Activated CD8-positive, alpha-beta T cell treated with anti-CD3 and anti-CD28 coated beads, Interleukin-2, amount 10 ng/mL, durations not matched to agents 7 days and 5 days (primary cell): ENCODE data around the gene DHRSX. TPM values are rescaled to one million over a fixed set of nuclear protein-coding genes. Genes with fewer than 3 reads are reported as not detected.
"Not testable (repeated sequence)": the region's sequence is repeated elsewhere in the genome, so short reads cannot be mapped to it uniquely, and the experiment has no call there.

ENCODE experiments used
- ATAC-seq: fragments of 150-1000 bp; cut with Tn5 transposase; one replicate; pipeline ENCODE4 v1.10.0; 2021; ENCODE audit warnings: moderate library complexity
- CTCF ChIA-PET: fragments of 350-600 bp; sonication (Branson Sonifier 250); formaldehyde crosslinking; loops from one replicate; lab custom pipeline; 2021; ENCODE audit warnings: antibody characterized with exemption; lab: Charles Lee
- POLR2A ChIA-PET: fragments of 350-600 bp; sonication (Branson Sonifier 250); formaldehyde crosslinking; loops from one replicate; lab custom pipeline; 2021; ENCODE audit warnings: antibody characterized with exemption; lab: Charles Lee
- DNase-seq: peaks from one replicate; pipeline ENCODE4 v3.0.0-alpha.2; 2020
- H3K27ac Mint-ChIP-seq: one replicate; pipeline ENCODE4 v1.8.0; 2021; ENCODE audit warnings: mild to moderate bottlenecking, mixed read lengths
- H3K27me3 Mint-ChIP-seq: one replicate; pipeline ENCODE4 v1.8.0; 2021; ENCODE audit warnings: low read depth, mixed read lengths
- H3K36me3 Mint-ChIP-seq: one replicate; pipeline ENCODE4 v1.8.0; 2021; ENCODE audit warnings: low read depth, mixed read lengths
- H3K4me1 Mint-ChIP-seq: one replicate; pipeline ENCODE4 v1.8.0; 2021; ENCODE audit warnings: low read depth, mixed read lengths
- H3K4me3 Mint-ChIP-seq: one replicate; pipeline ENCODE4 v1.8.0; 2021; ENCODE audit warnings: mild to moderate bottlenecking, mixed read lengths
- H3K9me3 Mint-ChIP-seq: one replicate; pipeline ENCODE4 v1.8.0; 2022; ENCODE audit warnings: mixed read lengths; ENCODE audit not compliant: insufficient read depth
- total RNA-seq, 2 experiments: library from RNA; stranded (reverse); gene quantifications; one replicate each; pipeline ENCODE4 v1.2.3, GENCODE V29; 2021

Gene DHRSX
- total RNA-seq, 2 experiments from 2014 or later, result 16.2 to 18.9 TPM

GRCh38 chrX:2477313-2477712, 23.5 kb downstream of the DHRSX start:
- H3K27me3 Mint-ChIP-seq, H3K9me3 Mint-ChIP-seq, H3K27ac Mint-ChIP-seq, DNase-seq, H3K4me3 Mint-ChIP-seq, H3K4me1 Mint-ChIP-seq, CTCF ChIA-PET, POLR2A ChIA-PET, ATAC-seq: not testable (repeated sequence)
- peaks cover 12% of the 10 kb centered on the region for H3K36me3 Mint-ChIP-seq

DNA sequence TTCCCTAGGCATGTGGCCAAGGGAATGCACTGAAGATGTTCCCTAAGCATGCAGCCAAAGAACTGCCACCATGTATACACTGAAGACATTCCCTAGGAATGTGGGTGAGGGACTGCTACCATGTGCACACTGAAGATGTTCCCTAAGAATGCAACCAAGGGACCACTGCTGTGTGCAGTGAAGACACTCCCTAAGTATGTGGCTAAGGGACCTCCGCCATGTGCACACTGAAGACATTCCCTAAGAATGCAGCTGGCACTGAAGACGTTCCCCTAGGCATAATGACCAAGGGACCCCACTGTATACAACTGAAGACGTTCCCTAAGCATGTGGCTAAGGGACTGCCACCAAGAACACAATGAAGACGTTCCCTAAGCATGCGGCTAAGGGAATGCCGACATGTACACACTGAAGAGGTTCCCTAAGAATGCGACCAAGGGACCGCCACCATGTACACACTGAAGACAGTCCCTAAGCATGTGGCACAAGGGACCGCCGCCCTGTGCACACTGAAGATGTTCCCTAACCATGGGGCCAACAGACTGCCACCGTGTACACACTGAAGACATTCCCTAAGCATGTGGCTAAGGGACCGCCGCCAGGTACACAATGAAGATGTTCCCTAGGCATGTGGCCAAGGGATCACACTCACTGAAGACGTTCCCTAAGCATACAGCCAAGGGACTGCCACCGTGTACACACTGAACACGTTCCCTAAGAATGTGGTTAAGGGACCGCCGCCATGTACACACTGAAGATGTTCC, 25.6 kb downstream of the DHRSX start:
- ChIA-PET CTCF (no interaction called here), POLR2A (no interaction called here)
- H3K4me1 Mint-ChIP-seq, result no peaks in the 10 kb centered on the region
- H3K36me3 Mint-ChIP-seq, result peaks cover 8% of the 10 kb centered on the region
- H3K4me3 Mint-ChIP-seq, result no peak overlapping the region
- no peak overlapping the region for H3K27ac Mint-ChIP-seq
- DNase-seq (no peak), ATAC-seq (no peak)
- no peaks in the 10 kb centered on the region for H3K27me3 Mint-ChIP-seq
- peaks cover 7% of the 10 kb centered on the region for H3K9me3 Mint-ChIP-seq

GRCh38 chrX:2474280-2474962, 26.4 kb downstream of the DHRSX start:
- Mint-ChIP-seq H3K4me1 (no peaks in the 10 kb centered on the region), H3K27me3 (no peaks in the 10 kb centered on the region), H3K9me3 (peaks cover 5% of the 10 kb centered on the region), H3K36me3 (peaks cover 7% of the 10 kb centered on the region), H3K4me3 (no peak overlapping the region), H3K27ac (no peak overlapping the region)
- ATAC-seq, result no peak
- ChIA-PET POLR2A (no interaction called here), CTCF (no interaction called here)
- no peak for DNase-seq

- DNase-seq, H3K27ac Mint-ChIP-seq, H3K9me3 Mint-ChIP-seq, CTCF ChIA-PET, ATAC-seq, H3K36me3 Mint-ChIP-seq, H3K4me3 Mint-ChIP-seq, H3K4me1 Mint-ChIP-seq, H3K27me3 Mint-ChIP-seq, POLR2A ChIA-PET: not testable (repeated sequence)
These were observed 27.7 kb downstream of the DHRSX start for GRCh38 chrX:2473064-2473463.

DNA sequence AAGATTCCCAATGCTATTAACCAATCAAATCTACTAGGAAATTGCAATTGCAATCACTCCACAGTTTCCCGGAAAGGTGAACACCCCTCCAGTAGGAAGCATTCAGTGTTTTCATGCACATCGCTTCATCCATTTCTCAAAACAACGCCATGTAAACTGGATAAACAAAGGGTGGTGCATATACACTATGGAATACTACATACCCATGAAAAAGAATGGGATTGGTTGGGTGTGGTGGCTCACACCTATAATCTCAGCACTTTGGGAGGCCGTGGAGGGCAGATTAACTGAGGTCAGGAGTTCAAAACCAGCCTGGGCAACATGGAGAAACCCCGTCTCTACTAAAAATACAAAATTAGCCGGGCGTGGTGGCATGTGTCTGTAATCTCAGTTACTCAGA, 29.1 kb downstream of the DHRSX start:
- Mint-ChIP-seq H3K36me3 (peaks cover 6% of the 10 kb centered on the region), H3K4me3 (no peak overlapping the region), H3K4me1 (no peaks in the 10 kb centered on the region), H3K9me3 (peaks cover 5% of the 10 kb centered on the region), H3K27ac (no peak overlapping the region), H3K27me3 (no peaks in the 10 kb centered on the region)
- no peak for DNase-seq
- CTCF ChIA-PET, result no interaction called here
- ATAC-seq, result no peak
- POLR2A ChIA-PET, result no interaction called here

DNA sequence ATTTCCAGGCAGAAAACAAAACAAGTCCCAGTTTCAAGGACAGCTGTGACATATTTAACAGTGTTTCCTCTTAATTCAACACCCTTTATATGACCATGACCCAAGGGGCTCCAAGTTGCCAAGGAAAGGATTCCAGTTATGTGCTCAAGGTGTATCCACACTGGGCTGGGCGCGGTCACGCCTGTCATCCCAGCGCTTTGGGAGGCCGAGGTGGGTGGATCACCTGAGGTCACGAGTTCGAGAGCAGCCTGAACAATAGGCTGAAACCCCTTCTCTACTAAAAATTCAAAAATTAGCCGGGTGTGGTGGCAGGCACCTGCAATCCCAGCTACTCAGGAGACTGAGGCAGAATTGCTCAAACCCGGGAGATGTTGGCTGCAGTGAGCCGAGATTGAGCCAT, 29.6 kb downstream of the DHRSX start:
- H3K4me1 Mint-ChIP-seq, POLR2A ChIA-PET, H3K27ac Mint-ChIP-seq, CTCF ChIA-PET, H3K36me3 Mint-ChIP-seq, H3K4me3 Mint-ChIP-seq, DNase-seq, H3K9me3 Mint-ChIP-seq, H3K27me3 Mint-ChIP-seq, ATAC-seq: not testable (repeated sequence)

DNA sequence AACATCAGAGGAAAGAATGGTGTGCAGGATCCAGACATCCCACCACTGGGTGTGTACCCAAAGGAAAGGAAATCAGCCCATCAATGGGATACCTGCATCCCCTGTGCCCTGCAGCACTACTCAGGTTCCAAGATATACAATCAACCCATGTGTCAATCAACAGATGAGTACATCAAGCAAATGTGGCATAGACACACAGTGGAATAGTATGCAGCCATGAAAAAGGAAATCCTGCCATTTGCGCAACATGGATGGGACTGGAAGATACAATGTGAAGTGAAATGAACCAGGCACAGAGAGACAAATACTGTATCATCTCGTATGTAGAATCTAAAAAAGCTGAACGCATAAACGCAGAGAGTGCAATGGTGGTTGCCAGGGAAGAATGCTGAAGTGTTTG, 30.9 kb downstream of the DHRSX start:
- POLR2A ChIA-PET, H3K27ac Mint-ChIP-seq, H3K4me1 Mint-ChIP-seq, H3K4me3 Mint-ChIP-seq, H3K36me3 Mint-ChIP-seq, CTCF ChIA-PET, ATAC-seq, DNase-seq, H3K27me3 Mint-ChIP-seq, H3K9me3 Mint-ChIP-seq: not testable (repeated sequence)

- CTCF ChIA-PET, result no interaction called here
- POLR2A ChIA-PET, result no interaction called here
- ATAC-seq (no peak), DNase-seq (no peak)
- Mint-ChIP-seq H3K9me3 (peaks cover 5% of the 10 kb centered on the region), H3K36me3 (peaks cover 6% of the 10 kb centered on the region), H3K27ac (no peak overlapping the region), H3K4me1 (peaks cover 3% of the 10 kb centered on the region), H3K27me3 (no peaks in the 10 kb centered on the region), H3K4me3 (no peak overlapping the region)
These were observed 31.5 kb downstream of the DHRSX start for GRCh38 chrX:2469196-2469685.

DNA sequence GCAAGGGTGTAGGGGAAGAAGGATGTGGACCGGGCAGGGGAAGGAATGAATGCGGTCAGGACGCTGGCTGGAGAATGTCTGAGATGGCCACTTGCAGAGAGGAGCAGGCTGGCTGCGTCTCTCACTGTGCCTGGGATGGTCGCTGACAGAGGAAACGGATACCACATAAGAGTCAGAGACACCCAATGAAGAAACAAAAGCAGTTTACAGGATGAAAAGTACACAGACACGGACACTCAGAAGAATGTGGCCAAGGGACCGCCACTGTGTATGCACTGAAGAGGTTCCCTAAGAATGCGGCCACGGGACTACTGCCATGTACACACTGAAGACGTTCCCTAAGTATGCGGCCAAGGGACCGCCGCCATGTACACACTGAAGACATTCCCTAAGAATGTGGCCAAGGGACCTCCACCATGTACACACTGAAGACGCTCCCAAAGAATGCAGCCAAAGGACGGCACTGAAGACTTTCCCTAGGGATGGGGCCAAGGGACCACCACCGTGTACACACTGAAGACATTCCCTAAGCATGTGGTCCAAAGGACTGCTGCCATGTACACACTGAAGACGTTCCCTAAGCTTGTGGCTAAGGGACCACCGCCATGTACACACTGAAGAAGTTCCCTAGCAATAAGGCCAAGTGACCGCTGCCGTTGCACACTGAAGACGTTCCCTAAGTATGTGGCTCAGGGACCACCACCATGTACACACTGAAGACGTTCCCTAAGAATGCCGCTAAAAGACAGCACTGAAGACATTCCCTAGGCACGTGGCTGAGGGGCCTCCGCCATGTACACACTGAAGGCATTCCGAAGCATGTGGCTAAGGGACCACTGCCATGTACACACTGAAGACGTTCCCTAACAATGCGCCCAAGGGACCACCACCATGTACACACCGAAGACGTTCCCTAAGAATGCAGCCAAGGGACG, 32.2 kb downstream of the DHRSX start:
- ATAC-seq (no peak), DNase-seq (no peak)
- POLR2A ChIA-PET, result no interaction called here
- Mint-ChIP-seq H3K4me1 (peaks cover 3% of the 10 kb centered on the region), H3K27me3 (no peaks in the 10 kb centered on the region), H3K4me3 (no peak overlapping the region), H3K9me3 (peaks cover 5% of the 10 kb centered on the region), H3K27ac (no peak overlapping the region), H3K36me3 (peaks cover 6% of the 10 kb centered on the region)
- CTCF ChIA-PET, result no interaction called here

- DNase-seq (no peak), ATAC-seq (no peak)
- ChIA-PET CTCF (no interaction called here), POLR2A (no interaction called here)
- Mint-ChIP-seq H3K27me3 (no peaks in the 10 kb centered on the region), H3K4me1 (peaks cover 3% of the 10 kb centered on the region), H3K9me3 (peaks cover 5% of the 10 kb centered on the region), H3K36me3 (peaks cover 6% of the 10 kb centered on the region), H3K4me3 (no peak overlapping the region), H3K27ac (no peak overlapping the region)
These were observed 33.7 kb downstream of the DHRSX start for GRCh38 chrX:2466876-2467656.

DNA sequence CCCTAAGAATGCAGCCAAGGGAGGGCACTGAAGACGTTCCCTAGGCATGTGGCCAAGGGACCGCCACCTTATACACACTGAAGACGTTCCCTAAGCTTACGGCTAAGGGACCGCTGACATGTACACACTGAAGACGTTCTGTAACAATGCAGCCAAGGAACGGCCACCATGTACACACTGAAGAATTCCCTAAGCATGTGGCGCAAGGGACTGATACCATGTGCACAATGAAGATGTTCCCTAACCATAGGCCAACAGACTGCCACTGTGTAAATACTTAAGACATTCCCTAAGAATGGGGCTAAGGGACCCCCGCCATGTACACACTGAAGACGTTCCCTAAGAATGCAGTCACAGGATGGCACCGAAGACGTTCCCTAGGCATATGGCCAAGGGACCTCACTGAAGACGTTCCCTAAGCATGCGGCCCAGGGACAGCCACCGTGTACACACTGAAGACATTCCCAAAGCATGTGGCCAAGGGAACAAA, 36.1 kb downstream of the DHRSX start:
- peaks cover 1% of the 10 kb centered on the region for H3K36me3 Mint-ChIP-seq
- H3K27ac Mint-ChIP-seq, result no peak overlapping the region
- CTCF ChIA-PET, result no interaction called here
- DNase-seq (no peak), ATAC-seq (no peak)
- no peak overlapping the region for H3K4me3 Mint-ChIP-seq
- H3K4me1 Mint-ChIP-seq, result peaks cover 3% of the 10 kb centered on the region
- no peaks in the 10 kb centered on the region for H3K27me3 Mint-ChIP-seq
- POLR2A ChIA-PET, result no interaction called here
- H3K9me3 Mint-ChIP-seq, result peaks cover under 1% of the 10 kb centered on the region
